Spleen (tissue), 7 donors: ENCODE measurements around the gene WAC.

ENCODE experiments used
- POLR2A ChIP-seq, 3 donors: fragments of 450-650 bp; IDR thresholded peaks; one replicate each; pipeline ENCODE4 v1.5.1; 2017; ENCODE audit warnings: antibody characterized with exemption in 3 of 3, mild to moderate bottlenecking in 1 of 3
- TF ChIP-seq, protein P1 (sequence below), 11 experiments: fragments of 200-600 bp in 7 of 11; fragments of 450-650 bp in 4 of 11; sonication (generic) in 4 of 11; IDR thresholded peaks in 8 of 11; conservative IDR thresholded peaks in 3 of 11; 1 replicate in 7 of 11; 2 replicates in 4 of 11; pipeline versions ENCODE4 v1.4.0 to v1.8.0; 2016 to 2021; ENCODE audit warnings: antibody characterized with exemption in 11 of 11, inconsistent platforms in 4 of 11, mild to moderate bottlenecking in 1 of 11
- donor health status: DM: no; HTN: no; CAD: no; lungs with moderate emphysema.
- donor health status: DM: no; HTN: no; CAD: no.
- donor health status: DM: no; HTN: no; CAD: no.

GRCh38 chr10:28508304-28508925 is 24.5 kb upstream of the WAC start:
- TF ChIP-seq, protein P1, sequence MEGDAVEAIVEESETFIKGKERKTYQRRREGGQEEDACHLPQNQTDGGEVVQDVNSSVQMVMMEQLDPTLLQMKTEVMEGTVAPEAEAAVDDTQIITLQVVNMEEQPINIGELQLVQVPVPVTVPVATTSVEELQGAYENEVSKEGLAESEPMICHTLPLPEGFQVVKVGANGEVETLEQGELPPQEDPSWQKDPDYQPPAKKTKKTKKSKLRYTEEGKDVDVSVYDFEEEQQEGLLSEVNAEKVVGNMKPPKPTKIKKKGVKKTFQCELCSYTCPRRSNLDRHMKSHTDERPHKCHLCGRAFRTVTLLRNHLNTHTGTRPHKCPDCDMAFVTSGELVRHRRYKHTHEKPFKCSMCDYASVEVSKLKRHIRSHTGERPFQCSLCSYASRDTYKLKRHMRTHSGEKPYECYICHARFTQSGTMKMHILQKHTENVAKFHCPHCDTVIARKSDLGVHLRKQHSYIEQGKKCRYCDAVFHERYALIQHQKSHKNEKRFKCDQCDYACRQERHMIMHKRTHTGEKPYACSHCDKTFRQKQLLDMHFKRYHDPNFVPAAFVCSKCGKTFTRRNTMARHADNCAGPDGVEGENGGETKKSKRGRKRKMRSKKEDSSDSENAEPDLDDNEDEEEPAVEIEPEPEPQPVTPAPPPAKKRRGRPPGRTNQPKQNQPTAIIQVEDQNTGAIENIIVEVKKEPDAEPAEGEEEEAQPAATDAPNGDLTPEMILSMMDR (IDR thresholded peaks at IDR 0.05 in 8 of 11, conservative IDR thresholded peaks at IDR 0.05 in 3 of 11) = no peak
- no peak for TF ChIP-seq POLR2A (IDR thresholded peaks at IDR 0.05)
